Measurements from ENCODE around the gene PPP1R3A. TPM values are rescaled to one million over a fixed set of nuclear protein-coding genes. Genes with fewer than 3 reads are reported as not detected.

Gene PPP1R3A
- polyA plus RNA-seq (2013, experiment 1 of 2): not detected
- not detected for polyA plus RNA-seq (2013, experiment 2 of 2)

- H3K27ac ChIP-seq (replicated peaks; ENCODE audit: low read length): no peak within 1 kb of the TSS
- no CpG with 5 or more reads among the region's 2 CpGs for WGBS, 2 donors (ENCODE audit: extremely low coverage in 2 of 2, insufficient read length in 2 of 2, insufficient replicate concordance in 1 of 2)
Measured at GRCh38 chr7:113918946-113919345, at the start of gene PPP1R3A. PPP1R3A (minus strand) TSS chr7:113919009; CDS start chr7:113918996, 13 bp downstream.

DNA sequence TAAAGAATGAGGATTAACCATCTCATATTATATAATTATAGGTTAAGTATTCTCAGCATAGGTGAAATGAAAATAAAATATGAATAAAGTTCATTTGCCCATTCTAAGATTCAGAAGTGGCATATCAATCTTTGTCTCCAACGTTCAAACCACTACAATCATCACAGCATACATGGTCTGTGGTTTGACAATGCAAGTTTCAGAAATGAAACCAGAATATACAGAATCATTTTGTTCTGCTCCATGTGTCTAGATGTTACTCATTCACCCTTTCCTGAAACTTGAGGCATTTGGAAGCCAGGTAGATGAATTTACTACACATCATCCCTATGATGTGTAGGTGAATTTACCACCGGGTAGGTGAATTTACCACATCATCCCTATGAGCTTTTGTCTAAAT lies 44.5 kb upstream of the PPP1R3A start:
- no peak overlapping the region for H4K91ac ChIP-seq (ENCODE audit: low read depth, low read length, poor library complexity)
- H3K9me3 ChIP-seq (replicated peaks in 1 of 2; ENCODE audit: control insufficient read depth in 2 of 2, insufficient read depth in 1 of 2, low read depth in 1 of 2, low read length in 2 of 2): no peaks in the 10 kb centered on the region
- WGBS, 2 donors (ENCODE audit: extremely low coverage in 2 of 2, insufficient read length in 2 of 2, insufficient replicate concordance in 1 of 2): no CpG with 5 or more reads among the region's 2 CpGs
- no peak overlapping the region for H2AK5ac ChIP-seq (ENCODE audit: low read depth, low read length)
- H3K4me1 ChIP-seq (ENCODE audit: control insufficient read depth in 2 of 2, insufficient read depth in 1 of 2, low read depth in 1 of 2, low read length in 2 of 2): no peaks in the 10 kb centered on the region
- no peak overlapping the region for H3K23ac ChIP-seq (ENCODE audit: low read depth, low read length, poor library complexity)
- H2BK12ac ChIP-seq (ENCODE audit: low read length): no peak overlapping the region
- no peaks in the 10 kb centered on the region for H3K36me3 ChIP-seq (replicated peaks in 1 of 2; ENCODE audit: control insufficient read depth in 2 of 2, insufficient read depth in 2 of 2, low read length in 2 of 2)
- no peak overlapping the region for H2BK15ac ChIP-seq (ENCODE audit: low read length)
- no peaks in the 10 kb centered on the region for H3K27me3 ChIP-seq (ENCODE audit: control insufficient read depth in 3 of 3, insufficient read depth in 3 of 3, low read depth in 1 of 3, low read length in 3 of 3)
- no peak for DNase-seq (ENCODE audit: low spot score)
- H3K4me2 ChIP-seq (ENCODE audit: insufficient read depth, low read length, poor library complexity, severe bottlenecking): no peak overlapping the region
- H3K9ac ChIP-seq (ENCODE audit: low read depth, low read length, poor library complexity): no peak overlapping the region
- H2BK5ac ChIP-seq (ENCODE audit: low read length): no peak overlapping the region
- no peak overlapping the region for H4K8ac ChIP-seq (ENCODE audit: low read depth, low read length)
- no peaks in the 10 kb centered on the region for H3K79me1 ChIP-seq (ENCODE audit: low read depth, low read length)
- H2BK120ac ChIP-seq (ENCODE audit: low read depth, low read length): no peak overlapping the region
- no peak overlapping the region for H3K14ac ChIP-seq (ENCODE audit: low read length)
- H3K18ac ChIP-seq (ENCODE audit: low read length): no peak overlapping the region
- H3K4me3 ChIP-seq (ENCODE audit: low read length in 2 of 2): no peak overlapping the region
- no peak overlapping the region for H3K4ac ChIP-seq (ENCODE audit: low read length)
- H3K27ac ChIP-seq (replicated peaks; ENCODE audit: low read length): no peak overlapping the region
- no peak overlapping the region for H2AFZ ChIP-seq (ENCODE audit: low read length)

More at GRCh38 chr7:113918946-113919345, at the start of gene PPP1R3A:
- H3K9me3 ChIP-seq (replicated peaks in 1 of 2; ENCODE audit: control insufficient read depth in 2 of 2, insufficient read depth in 1 of 2, low read depth in 1 of 2, low read length in 2 of 2): no peaks in the 10 kb centered on the region
- H4K8ac ChIP-seq (ENCODE audit: low read depth, low read length): no peak within 1 kb of the TSS
- no peak within 1 kb of the TSS for H2BK5ac ChIP-seq (ENCODE audit: low read length)
- H3K4me3 ChIP-seq (ENCODE audit: low read length in 2 of 2): no peak within 1 kb of the TSS
- H3K14ac ChIP-seq (ENCODE audit: low read length): no peak within 1 kb of the TSS
- no peak within 1 kb of the TSS for H3K9ac ChIP-seq (ENCODE audit: low read depth, low read length, poor library complexity)
- no peaks in the 10 kb centered on the region for H3K4me1 ChIP-seq (ENCODE audit: control insufficient read depth in 2 of 2, insufficient read depth in 1 of 2, low read depth in 1 of 2, low read length in 2 of 2)
- H3K4ac ChIP-seq (ENCODE audit: low read length): no peak within 1 kb of the TSS
- H3K4me2 ChIP-seq (ENCODE audit: insufficient read depth, low read length, poor library complexity, severe bottlenecking): no peak within 1 kb of the TSS
- H4K91ac ChIP-seq (ENCODE audit: low read depth, low read length, poor library complexity): no peak within 1 kb of the TSS
- H3K18ac ChIP-seq (ENCODE audit: low read length): no peak within 1 kb of the TSS
- no peak within 1 kb of the TSS for H3K23ac ChIP-seq (ENCODE audit: low read depth, low read length, poor library complexity)
- no peak within 1 kb of the TSS for H2BK15ac ChIP-seq (ENCODE audit: low read length)
- no peaks in the 10 kb centered on the region for H3K27me3 ChIP-seq (ENCODE audit: control insufficient read depth in 3 of 3, insufficient read depth in 3 of 3, low read depth in 1 of 3, low read length in 3 of 3)
- no peak within 1 kb of the TSS for H2AK5ac ChIP-seq (ENCODE audit: low read depth, low read length)
- DNase-seq (ENCODE audit: low spot score): no peak
- H2AFZ ChIP-seq (ENCODE audit: low read length): no peak within 1 kb of the TSS
- no peaks in the 10 kb centered on the region for H3K79me1 ChIP-seq (ENCODE audit: low read depth, low read length)
- no peak within 1 kb of the TSS for H2BK120ac ChIP-seq (ENCODE audit: low read depth, low read length)
- no peak within 1 kb of the TSS for H2BK12ac ChIP-seq (ENCODE audit: low read length)
- no peaks in the 10 kb centered on the region for H3K36me3 ChIP-seq (replicated peaks in 1 of 2; ENCODE audit: control insufficient read depth in 2 of 2, insufficient read depth in 2 of 2, low read length in 2 of 2)

- H2BK15ac ChIP-seq (ENCODE audit: low read length): no peak overlapping the region
- H4K91ac ChIP-seq (ENCODE audit: low read depth, low read length, poor library complexity): no peak overlapping the region
- H3K27ac ChIP-seq (replicated peaks; ENCODE audit: low read length): no peak overlapping the region
- H2BK120ac ChIP-seq (ENCODE audit: low read depth, low read length): no peak overlapping the region
- no peak overlapping the region for H4K8ac ChIP-seq (ENCODE audit: low read depth, low read length)
- no peak overlapping the region for H3K18ac ChIP-seq (ENCODE audit: low read length)
- no peak for DNase-seq (ENCODE audit: low spot score)
- no peak overlapping the region for H3K4me3 ChIP-seq (ENCODE audit: low read length in 2 of 2)
- no CpG with 5 or more reads among the region's 2 CpGs for WGBS, 2 donors (ENCODE audit: extremely low coverage in 2 of 2, insufficient read length in 2 of 2, insufficient replicate concordance in 1 of 2)
- H3K4me2 ChIP-seq (ENCODE audit: insufficient read depth, low read length, poor library complexity, severe bottlenecking): no peak overlapping the region
- H2BK12ac ChIP-seq (ENCODE audit: low read length): no peak overlapping the region
- no peak overlapping the region for H3K14ac ChIP-seq (ENCODE audit: low read length)
- no peaks in the 10 kb centered on the region for H3K79me1 ChIP-seq (ENCODE audit: low read depth, low read length)
- H3K23ac ChIP-seq (ENCODE audit: low read depth, low read length, poor library complexity): no peak overlapping the region
- H3K4me1 ChIP-seq (ENCODE audit: control insufficient read depth in 2 of 2, insufficient read depth in 1 of 2, low read depth in 1 of 2, low read length in 2 of 2): no peaks in the 10 kb centered on the region
- H3K36me3 ChIP-seq (replicated peaks in 1 of 2; ENCODE audit: control insufficient read depth in 2 of 2, insufficient read depth in 2 of 2, low read length in 2 of 2): no peaks in the 10 kb centered on the region
- no peak overlapping the region for H2AFZ ChIP-seq (ENCODE audit: low read length)
- H3K9ac ChIP-seq (ENCODE audit: low read depth, low read length, poor library complexity): no peak overlapping the region
- H3K9me3 ChIP-seq (replicated peaks in 1 of 2; ENCODE audit: control insufficient read depth in 2 of 2, insufficient read depth in 1 of 2, low read depth in 1 of 2, low read length in 2 of 2): peaks cover 0 to 2% of the 10 kb centered on the region in 2 donors
- no peaks in the 10 kb centered on the region for H3K27me3 ChIP-seq (ENCODE audit: control insufficient read depth in 3 of 3, insufficient read depth in 3 of 3, low read depth in 1 of 3, low read length in 3 of 3)
- no peak overlapping the region for H2BK5ac ChIP-seq (ENCODE audit: low read length)
- H2AK5ac ChIP-seq (ENCODE audit: low read depth, low read length): no peak overlapping the region
- no peak overlapping the region for H3K4ac ChIP-seq (ENCODE audit: low read length)
Measured at GRCh38 chr7:113959910-113960309, 41.1 kb upstream of the PPP1R3A start.

DNA sequence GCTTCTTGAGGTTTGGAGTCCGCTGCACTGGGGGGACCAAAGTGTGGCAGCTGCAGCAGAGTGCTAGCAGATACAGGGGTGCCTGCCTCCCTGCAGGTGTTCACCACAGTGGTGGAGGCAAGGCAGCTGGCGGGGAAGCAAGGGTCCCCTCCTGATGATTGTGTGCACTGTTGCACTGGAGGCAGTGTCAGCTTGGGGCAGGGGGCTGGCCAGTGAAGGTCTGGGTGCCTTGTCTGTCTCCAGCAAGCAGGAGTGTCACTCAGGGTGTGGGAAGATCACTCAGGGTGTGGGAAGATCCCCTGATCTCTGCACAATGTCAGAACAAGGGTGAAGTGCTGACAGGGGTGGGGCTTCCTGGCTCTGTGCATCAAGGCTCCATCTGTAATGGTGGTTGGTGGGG lies 36.3 kb upstream of the PPP1R3A start:
- Histone ChIP-seq H3K27me3 (ENCODE audit: control insufficient read depth in 3 of 3, insufficient read depth in 3 of 3, low read depth in 1 of 3, low read length in 3 of 3) (no peaks in the 10 kb centered on the region), H3K9ac (ENCODE audit: low read depth, low read length, poor library complexity) (no peak overlapping the region), H3K4me3 (ENCODE audit: low read length in 2 of 2) (peak overlapping the region in 1 of 2 donors; percentile 58), H3K27ac (replicated peaks; ENCODE audit: low read length) (no peak overlapping the region), H4K91ac (ENCODE audit: low read depth, low read length, poor library complexity) (no peak overlapping the region), H2AFZ (ENCODE audit: low read length) (no peak overlapping the region), H4K8ac (ENCODE audit: low read depth, low read length) (no peak overlapping the region), H3K14ac (ENCODE audit: low read length) (no peak overlapping the region), H3K4me1 (ENCODE audit: control insufficient read depth in 2 of 2, insufficient read depth in 1 of 2, low read depth in 1 of 2, low read length in 2 of 2) (no peaks in the 10 kb centered on the region), H3K23ac (ENCODE audit: low read depth, low read length, poor library complexity) (no peak overlapping the region), H3K79me1 (ENCODE audit: low read depth, low read length) (no peaks in the 10 kb centered on the region), H2BK5ac (ENCODE audit: low read length) (no peak overlapping the region), H3K9me3 (replicated peaks in 1 of 2; ENCODE audit: control insufficient read depth in 2 of 2, insufficient read depth in 1 of 2, low read depth in 1 of 2, low read length in 2 of 2) (peaks cover 0 to 2% of the 10 kb centered on the region in 2 donors), H3K18ac (ENCODE audit: low read length) (no peak overlapping the region), H2BK12ac (ENCODE audit: low read length) (no peak overlapping the region), H2BK15ac (ENCODE audit: low read length) (no peak overlapping the region), H3K4me2 (ENCODE audit: insufficient read depth, low read length, poor library complexity, severe bottlenecking) (no peak overlapping the region), H2AK5ac (ENCODE audit: low read depth, low read length) (no peak overlapping the region), H2BK120ac (ENCODE audit: low read depth, low read length) (no peak overlapping the region), H3K4ac (ENCODE audit: low read length) (no peak overlapping the region), H3K36me3 (replicated peaks in 1 of 2; ENCODE audit: control insufficient read depth in 2 of 2, insufficient read depth in 2 of 2, low read length in 2 of 2) (no peaks in the 10 kb centered on the region)
- DNase-seq (ENCODE audit: low spot score): no peak
- WGBS, 2 donors (ENCODE audit: extremely low coverage in 2 of 2, insufficient read length in 2 of 2, insufficient replicate concordance in 1 of 2): no CpG with 5 or more reads among the region's 2 CpGs
